GM19238 (cell line): ENCODE data around the gene TMIGD3.

Experiments used
- DNase-seq: peaks from one replicate; pipeline ENCODE4 v3.0.0; 2011; ENCODE audit warnings: low spot score; ENCODE audit not compliant: insufficient read length

TMIGD3 gene

DNA sequence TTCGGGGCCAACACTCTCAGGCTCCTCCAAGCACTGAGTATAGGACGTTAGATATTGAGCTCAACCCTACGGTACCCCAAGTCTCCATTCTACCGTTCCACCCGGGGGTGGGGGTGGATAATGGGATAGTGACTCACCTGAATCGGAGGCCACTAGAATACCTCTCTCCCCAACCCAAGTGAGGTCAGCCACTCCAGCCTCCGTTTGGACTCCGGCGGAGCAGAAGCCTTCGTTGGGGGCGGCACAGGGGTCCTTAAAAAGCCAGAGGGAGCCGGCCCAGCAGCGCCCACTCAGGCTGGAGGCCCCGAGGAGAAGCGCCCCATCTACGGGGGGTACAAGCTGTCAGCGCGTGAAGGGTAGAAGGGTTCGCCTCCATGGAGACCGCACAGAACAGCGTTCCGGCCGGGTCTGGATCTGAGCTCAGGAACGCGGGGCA lies 54.9 kb downstream of the TMIGD3 start:
- no peak for DNase-seq

DNA sequence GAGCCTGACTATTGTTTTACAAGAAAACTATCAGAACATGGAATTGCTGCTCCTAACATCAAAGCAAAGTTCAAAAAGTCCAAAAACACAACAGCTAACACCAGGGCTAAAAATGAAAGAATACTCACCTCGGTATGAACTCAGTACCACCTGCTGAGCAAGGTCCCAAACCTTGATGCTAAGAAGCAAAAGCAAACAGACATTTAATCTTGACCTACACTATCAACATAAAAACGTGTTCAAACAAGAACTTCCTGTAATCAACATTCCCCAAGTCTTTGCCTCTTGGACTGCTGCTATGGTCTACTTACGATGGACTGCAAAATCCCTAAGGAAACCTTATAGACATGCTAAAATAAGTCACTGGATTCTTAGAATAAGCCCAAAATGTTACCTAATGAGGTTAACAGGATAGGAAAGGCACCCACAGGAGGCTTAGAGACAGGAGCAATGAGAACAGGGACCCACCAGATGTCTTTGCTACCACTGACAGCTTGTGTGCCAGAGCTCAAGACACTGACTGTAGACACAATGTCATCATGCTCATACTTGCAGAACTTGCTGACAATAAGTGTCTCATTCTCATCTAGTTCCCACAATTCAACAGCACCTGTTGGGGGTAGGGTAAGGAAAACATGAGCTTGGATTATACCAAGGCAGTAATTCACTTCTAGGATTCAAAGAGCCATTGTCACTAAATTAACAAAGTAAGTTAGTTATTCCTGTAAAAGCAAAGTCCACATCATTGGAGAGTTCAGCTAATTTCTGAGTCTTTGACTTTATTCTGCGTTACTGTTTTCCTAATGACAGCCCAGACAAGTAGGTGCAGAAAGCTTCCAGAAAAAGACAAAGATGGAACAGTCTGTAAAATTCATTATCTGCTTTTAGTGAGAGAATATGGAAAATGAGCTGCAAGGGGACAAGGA lies 56.2 kb downstream of the TMIGD3 start:
- DNase-seq, result no peak

DNA sequence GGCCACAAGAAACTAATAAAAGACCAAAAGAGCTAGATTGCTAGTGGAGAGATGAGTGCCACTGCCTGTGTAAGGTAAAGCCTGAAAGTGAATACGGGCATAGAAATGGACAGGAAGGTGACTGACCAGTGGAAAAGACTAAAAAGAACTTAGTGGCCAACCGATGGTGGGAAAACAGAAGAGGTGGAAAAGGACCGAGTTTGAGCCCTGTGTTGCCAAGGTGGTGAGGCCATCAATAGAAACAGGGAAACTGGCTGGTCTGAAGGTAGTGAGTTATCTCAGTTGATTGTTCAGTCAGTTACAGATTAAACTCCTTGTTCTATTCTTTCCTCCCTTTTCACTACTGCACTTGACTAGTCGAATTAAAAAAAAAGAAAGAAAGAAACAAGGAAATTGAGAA lies 56.9 kb downstream of the TMIGD3 start:
- no peak for DNase-seq

DNA sequence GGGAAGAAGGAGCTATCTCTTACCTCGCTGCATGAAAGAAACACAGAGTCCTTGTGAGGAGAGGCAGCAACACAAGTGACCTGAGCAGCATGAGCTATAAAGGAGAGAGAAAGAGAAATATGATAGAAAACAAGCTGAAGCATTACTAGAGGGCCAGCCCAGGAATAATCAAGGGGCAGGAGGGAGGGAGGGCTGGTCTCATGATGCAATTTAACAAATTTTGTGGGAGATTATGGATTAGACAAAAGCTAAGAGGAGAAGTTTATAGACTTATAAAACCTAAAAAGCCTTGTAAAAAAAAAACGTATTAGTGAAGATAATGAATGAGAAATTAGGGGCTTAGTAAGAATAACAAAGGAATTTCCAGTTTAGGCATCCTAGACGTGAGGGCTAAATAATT lies 59.4 kb downstream of the TMIGD3 start:
- DNase-seq, result no peak

DNA sequence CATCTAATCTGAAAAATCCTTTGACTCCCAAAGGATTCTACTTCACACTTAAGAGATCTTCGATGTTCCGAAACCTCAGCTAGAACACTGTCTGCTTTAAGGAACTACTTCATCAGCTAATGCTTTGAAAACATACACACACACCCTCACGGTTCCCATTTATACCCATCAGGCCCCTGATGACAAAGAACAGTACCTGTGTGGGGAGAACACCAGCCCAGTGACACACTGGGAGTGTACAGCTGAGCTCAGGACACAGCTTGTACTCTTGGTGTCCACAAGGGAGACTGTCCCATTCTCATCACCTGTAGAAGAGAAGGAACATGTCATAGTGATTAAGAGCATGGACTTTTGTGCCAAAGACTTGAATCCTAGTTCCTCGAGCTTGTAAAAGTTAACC lies 61.0 kb downstream of the TMIGD3 start:
- no peak for DNase-seq

DNA sequence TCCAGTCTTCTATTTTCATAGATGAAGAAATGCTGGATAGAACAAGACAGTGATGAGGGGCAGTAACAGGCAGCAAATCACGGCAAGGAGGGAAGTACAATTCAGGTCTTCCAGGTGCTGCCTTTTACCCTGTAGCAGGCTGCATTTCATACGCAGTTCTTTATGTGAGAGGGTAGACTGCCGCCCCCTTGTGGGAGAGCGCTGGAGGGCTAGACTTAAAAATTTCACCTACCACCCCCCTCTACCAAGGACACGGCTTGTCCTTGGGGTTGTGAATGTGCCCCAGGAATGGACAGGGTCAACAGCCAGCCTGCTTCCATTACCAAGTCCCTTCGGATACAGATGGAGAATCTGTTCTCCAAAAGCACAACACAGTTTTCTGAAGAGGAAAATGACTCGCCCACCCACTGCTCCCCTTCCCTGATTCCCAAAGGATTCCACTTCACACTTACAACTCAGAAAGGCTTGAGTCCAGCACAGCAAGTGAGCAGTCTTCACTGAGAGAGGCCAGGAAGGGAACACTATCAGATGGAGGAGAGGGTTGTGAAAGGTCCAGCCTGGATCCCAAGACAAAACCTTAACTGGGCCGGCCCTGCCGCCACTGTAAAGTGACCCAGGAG lies 61.8 kb downstream of the TMIGD3 start:
- DNase-seq, result no peak

DNA sequence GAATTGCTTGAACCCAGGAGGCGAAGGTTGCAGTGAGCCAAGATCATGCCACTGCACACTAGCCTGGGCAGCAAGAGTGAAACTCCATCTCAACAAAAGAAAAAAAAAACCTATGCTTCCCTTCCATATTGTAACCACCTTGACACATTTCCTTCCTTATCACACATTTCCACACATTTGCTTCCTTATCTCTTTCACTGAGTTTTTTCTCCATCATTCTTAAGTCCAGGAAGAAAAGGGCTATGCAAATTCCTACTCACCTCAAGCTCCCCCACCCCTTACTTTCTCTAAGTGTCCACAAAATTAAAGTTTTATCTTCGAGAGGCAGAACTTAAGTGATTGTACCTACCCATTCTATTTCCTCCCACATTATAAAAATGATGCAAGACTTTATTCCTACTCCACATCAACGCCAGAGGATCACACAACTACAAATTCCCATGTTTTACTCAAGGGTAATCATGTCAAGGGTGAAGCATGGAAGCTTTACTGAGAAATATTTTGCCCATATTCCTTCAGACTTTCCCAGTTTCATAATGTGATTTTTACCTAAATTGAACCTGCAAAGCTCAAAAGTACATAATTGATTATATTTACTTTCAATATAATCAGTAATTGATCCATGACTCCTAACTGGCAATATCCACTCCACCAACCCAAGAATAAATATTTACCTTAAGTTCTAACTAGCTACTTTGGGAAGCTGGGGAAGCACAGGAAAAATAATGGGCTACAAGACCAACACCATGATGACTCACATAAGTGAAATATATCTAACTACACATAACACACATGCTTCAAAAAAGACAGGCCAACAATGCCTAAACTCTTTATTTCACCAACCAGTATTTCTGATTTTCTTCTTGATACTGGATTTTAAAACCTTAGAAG lies 63.7 kb downstream of the TMIGD3 start:
- DNase-seq, result no peak

DNA sequence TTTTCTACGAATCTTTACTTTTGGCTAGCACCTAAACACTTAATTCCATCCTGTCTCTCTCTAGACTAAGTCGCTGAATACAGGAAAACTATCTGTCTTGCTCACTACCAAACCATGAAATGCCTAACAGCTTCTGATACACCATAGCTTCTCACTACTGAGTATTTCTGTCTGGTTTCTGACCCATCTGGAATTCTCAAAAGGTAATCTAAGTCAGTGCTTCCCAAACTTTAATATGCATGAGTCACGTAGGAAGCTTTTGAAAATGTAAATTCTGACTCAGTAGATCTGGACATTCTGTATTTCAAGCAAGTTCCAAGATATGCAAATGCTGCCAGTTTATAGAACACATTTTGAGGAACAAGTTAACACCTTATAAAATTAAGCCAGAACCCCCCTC lies 66.7 kb downstream of the TMIGD3 start:
- no peak for DNase-seq
